NCI-H345 treated with DMSO at 0.1 percent for 48 hours (cell line): ENCODE results near the gene KRTAP1-1.
"Not testable (repeated sequence)": the region's sequence is repeated elsewhere in the genome, so short reads cannot be mapped to it uniquely, and the experiment has no call there.

ENCODE experiments used
- DNase-seq: peaks from one replicate; lab custom pipeline; 2025; ENCODE audit not compliant: unreplicated experiment; lab: John Stamatoyannopoulos, UW

KRTAP1-1 gene

DNA sequence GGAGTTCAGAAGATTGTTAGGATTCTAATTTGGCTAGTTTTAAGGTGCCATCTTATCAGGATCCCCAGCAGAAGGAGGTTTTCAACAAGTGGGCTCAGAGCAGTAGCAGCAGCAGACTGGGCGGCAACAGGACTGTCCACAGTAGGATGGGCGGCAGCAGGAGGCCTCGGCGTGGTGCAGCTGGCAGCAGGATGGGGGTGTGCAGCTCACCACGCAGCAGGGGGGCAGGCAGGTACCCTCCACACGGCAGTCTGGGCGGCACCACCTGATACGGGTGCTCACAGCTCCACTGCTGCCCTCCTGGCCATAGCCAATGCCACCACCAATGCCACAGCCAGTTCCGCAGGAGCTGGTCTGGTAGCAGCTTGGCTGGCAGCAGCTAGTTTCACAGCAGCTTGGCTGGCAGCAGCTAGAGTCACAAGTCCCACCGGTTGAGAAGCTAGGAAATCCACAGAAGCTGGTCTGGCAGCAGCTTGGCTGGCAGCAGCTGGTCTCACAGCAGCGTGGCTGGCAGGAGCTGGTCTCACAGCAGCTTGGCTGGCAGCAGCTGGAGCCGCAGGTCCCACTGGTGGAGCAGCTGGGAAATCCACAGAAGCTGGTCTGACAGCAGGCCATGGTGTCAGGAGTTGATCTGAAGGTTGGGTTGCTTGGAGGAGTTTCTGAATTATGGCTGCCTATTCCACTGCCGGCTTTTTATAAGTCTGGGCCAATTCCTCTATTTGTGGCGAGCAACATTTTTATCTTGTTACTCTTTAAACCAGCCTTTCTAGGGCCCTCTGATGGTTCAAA is at the start of gene KRTAP1-1:
Gene KRTAP1-1, minus strand, starts transcription at position 668 of the 789 bp plus-strand sequence. Its CDS starts 53 bp downstream, at position 615.
- DNase-seq = not testable (repeated sequence)

- not testable (repeated sequence) for DNase-seq
Measured at GRCh38 chr17:41088760-41089352, 47.6 kb upstream of the KRTAP1-1 start.

DNA sequence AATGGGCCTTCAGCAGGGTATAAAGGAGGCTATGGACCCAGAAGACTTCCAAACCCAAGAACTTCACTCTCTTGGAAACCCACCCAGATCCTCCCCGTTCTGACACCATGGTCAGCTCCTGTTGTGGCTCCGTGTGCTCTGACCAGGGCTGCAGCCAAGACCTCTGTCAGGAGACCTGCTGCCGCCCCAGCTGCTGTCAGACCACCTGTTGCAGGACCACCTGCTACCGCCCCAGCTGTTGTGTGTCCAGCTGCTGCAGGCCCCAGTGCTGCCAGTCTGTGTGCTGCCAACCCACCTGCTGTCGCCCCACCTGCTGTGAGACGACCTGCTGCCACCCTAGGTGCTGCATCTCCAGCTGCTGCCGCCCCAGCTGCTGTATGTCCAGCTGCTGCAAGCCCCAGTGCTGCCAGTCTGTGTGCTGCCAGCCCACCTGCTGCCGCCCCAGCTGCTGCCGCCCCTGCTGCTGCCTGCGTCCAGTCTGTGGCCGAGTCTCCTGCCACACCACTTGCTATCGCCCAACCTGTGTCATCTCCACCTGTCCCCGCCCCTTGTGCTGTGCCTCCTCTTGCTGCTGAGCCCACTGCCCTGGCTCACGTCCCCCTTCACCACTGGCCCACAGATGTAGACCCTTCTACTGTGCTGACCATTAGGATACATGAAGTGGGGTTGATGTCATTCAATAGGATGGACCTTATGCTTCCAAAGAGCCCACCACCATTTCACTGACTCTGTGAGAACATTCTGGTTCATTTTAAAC is 43.0 kb upstream of the KRTAP1-1 start, which contains the start of gene KRTAP4-7:
Gene KRTAP4-7, plus strand, starts transcription at position 51 of the 757 bp plus-strand sequence. Its CDS starts 57 bp downstream, at position 108.
- DNase-seq = not testable (repeated sequence)

DNA sequence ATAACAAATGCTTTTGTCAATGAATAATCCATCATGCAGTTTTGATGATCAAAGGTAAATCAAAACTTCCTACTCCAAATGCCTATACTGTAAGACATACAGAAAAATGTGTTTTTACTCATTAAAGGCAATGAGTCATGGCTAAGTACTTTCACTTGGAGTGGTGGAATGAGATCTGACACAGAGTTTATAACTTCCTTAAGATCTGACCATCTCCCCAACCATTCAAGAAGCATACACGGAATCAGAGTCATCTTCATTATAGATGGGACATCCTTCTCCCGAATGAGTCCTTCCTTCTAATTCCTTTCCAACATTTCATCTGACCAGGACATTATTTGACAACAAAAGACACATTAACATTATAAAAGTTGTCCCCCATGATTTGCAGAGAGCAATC is 42.2 kb upstream of the KRTAP1-1 start:
- DNase-seq = not testable (repeated sequence)

DNA sequence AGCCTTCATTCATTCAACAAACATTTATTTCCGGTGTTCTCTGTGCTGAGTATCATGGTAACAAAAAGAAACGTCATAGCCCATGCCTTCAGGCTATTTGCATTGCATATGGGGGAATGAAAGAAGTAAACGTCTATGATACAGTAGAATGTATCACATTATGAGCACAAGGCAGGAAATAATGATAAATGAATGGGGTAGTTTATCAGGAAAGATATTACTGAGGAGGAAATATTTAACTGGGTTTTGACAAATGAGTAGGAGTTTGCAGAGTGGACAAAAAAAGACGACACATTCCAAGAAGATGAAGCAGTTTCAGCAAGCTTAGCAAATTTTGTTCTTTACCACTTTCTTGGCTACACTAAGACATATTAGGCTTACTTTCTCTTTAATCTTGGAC is 41.4 kb upstream of the KRTAP1-1 start:
- no peak for DNase-seq

GRCh38 chr17:41076788-41077187 is 35.5 kb upstream of the KRTAP1-1 start:
- DNase-seq = no peak

DNA sequence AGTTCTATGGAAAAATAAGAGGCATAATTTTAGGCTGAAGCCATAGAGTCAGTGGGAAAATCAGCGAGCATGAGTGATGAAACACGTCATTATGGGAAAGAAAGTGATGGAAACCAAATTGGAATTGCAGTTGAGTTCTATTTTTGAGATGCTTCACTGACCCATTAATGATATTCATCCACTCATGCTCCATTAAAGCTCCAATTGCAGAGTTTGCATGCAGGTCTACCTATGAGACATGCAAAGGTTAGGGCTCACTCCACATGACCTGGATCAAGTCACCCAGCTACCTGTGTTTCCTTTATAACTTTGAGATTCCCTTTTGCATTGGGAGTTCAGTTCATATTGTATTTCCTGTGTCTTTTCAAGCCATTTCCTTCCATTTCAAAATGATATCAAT is 32.4 kb upstream of the KRTAP1-1 start:
- DNase-seq = no peak

DNA sequence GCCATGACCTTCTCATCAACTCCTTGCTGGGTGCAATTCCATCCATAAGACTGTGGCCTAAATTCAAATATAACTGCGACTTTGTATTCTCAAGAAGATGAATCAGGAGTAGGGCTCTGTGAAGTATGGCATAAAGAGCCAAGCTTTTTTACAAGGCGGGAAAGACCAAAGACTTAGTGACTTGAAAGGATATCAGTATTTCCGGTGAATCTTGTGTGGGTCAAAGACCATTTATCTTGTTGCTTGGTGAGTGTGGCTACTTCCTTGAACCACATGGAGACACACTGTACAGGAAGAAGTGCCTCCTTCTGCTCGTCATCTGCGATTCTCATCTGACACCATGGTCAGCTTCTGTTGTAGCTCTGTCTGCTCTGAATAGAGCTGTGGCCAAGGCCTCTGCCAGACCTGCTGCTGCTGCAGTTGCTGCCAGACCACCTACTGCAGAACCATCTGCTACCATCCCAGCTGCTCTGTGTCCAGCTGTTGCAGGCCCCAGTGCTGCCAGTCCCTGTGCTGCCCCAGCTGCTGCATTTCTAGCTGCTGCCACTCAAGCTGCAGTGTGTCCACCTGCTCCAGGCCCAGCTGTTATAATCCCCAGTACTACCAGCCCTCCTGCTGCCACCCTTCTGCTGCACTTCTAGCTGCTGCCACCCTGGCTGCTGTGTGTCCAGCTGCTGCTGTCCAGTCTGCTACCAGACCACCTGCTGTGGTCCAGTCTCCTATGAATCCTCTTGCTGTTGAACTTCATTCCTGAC is 30.5 kb upstream of the KRTAP1-1 start:
- DNase-seq = no peak

GRCh38 chr17:41069031-41069430 is 27.8 kb upstream of the KRTAP1-1 start:
- DNase-seq = no peak

GRCh38 chr17:41067281-41067680 is 26.0 kb upstream of the KRTAP1-1 start:
- DNase-seq = no peak

DNA sequence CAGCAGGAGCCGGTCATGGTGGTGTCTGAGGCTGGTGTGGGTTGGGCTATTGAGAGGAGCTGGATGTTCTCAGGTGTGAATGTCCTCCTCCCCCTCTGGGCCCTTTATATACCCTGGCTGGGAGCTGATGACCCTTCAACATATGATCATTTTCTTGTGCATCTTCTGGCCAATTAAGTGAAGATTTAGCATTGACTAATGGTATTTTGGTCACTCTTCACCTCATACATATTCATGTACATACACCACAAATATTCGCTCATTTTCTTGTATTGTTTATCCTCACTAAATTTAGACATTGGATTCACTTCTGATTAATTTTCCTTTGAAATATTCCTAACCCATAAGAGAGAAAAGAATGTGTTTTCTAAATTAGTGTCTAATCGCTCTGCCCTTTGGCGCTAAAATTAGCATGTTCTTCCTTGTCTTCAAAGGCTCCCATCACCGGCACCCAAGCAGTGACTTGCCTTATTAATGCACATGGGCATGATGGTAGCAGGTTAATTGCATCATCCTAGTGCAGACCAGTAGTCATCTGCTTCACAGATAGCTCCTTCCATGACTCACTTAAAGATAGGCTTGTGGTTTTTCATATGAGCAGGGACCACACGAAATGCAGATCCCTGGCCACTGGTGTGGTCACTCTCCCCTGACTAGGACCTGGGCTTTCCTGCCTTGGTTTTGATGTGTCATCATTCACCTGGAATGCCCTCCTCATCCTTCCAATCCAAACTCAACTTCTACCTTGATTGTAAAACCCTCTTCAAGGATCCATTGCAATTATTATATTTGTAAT is 24.8 kb upstream of the KRTAP1-1 start, which contains the start of gene KRTAP2-4:
Gene KRTAP2-4, minus strand, starts transcription at position 51 of the 796 bp plus-strand sequence. Its CDS starts 34 bp downstream, at position 17.
- no peak for DNase-seq

- DNase-seq = not testable (repeated sequence)
Measured at GRCh38 chr17:41065016-41065689, 23.9 kb upstream of the KRTAP1-1 start.

GRCh38 chr17:41064301-41064700 is 23.1 kb upstream of the KRTAP1-1 start:
- DNase-seq = no peak

DNA sequence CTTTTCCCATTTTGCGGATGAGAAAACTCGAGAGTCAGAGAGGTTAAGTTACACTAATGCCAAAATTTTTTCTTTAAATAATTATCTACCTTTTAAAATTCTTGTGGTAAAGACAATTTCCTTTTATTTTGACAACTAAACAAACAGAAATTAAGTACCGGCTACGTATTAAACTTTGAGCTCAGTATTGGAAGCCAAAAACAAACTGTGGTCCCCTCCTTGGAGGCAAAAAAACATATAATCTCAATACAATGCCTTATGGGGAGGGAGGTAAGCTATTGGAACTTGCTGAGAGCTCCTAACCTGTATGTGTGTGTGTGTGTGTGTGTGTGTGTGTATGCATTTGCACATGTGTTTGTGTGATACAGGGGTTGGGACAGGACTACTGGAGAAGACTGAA is 22.2 kb upstream of the KRTAP1-1 start:
- no peak for DNase-seq

GRCh38 chr17:41061964-41062363 is 20.7 kb upstream of the KRTAP1-1 start:
- no peak for DNase-seq

DNA sequence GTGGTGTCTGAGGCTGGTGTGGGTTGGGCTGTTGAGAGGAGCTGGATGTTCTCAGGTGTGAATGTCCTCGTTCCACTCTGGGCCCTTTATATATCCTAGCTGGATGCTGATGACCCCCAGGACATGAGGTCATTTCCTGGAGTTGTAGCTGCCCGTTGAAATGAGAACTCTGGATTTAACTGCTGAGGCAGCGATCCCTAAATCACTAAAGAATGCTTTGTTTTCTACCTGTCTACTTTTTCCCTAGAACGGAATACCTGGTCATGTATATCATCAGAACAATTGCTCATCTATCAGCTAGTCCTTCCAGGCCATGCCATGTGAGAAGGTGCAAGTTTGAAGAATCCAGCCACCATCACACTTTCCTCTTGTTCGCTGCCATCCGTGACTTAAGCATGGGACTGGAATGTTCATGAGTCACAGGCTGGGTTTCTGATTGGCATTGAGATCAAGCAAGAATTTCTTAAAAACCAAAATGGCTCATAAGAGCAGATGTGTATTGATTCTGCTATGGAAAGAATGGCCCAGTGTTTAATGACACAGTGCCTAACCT is 18.9 kb upstream of the KRTAP1-1 start, which contains the start of gene KRTAP2-3:
Gene KRTAP2-3, minus strand, starts transcription at position 63 of the 553 bp plus-strand sequence. CDS start 64 bp downstream, outside the sequence.
- DNase-seq = no peak

DNA sequence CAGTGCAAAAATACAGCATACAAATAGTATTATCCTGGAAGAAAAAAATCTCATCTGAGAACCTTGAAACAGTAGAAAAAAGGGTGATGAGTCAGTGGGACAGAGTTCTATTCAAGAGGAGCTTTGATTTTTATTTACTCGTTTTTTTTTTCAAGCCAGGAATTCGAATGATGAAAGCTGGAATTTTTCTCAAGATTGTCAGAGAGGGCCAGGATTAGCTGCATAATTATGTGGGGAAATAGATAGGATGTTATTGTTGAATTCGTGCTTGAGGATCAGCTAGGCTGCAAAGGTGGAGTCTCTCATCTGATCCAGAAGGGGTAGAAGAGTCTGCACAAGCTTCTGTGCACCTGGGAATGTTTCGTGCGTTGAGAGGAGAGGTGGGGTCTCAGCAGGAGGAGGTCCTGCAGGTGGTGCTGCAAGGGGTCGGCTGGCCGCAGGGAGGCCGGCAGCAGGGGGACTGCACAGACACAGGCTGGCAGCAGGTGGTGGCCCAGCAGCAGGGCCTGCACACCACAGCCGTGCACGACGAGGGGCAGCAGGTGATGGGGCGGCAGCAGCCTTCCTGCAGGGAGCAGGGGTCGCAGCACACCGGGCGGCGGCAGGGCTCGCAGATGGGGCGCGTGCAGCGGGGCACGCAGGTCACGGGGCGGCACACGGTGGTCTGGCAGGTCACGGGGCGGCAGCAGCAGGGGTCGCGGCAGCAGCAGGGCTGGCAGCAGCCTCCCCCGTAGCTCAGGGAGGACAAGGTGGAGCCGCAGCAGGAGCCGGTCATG is 18.2 kb upstream of the KRTAP1-1 start:
- not testable (repeated sequence) for DNase-seq

DNA sequence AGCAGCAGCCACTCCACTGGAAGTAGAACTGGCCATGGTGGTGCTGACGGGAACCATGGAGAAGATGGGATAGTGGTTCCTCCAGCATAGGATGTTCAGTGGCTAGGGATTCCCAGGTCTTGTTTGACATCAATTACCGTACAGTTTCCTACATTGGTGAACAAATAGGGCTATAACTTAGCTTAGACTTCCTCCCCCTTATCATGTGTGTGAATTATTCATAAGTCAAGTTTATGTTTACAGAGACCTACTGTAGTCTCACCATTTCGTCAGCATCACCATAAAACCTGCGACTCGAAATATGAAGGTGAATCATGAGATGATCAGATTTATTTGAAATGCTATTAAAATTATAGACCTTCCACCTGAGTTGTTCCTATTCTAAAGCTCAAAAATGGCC is 17.5 kb upstream of the KRTAP1-1 start:
- no peak for DNase-seq
